ENCODE measurements around the gene ABCB8. TPM values are rescaled to one million over a fixed set of nuclear protein-coding genes. Genes with fewer than 3 reads are reported as not detected.

The ABCB8 gene
- total and polyA plus RNA-seq, 9 of the 15 experiments (the other 6 are each of a cell fraction or from before 2014, with no cell fraction given) = 7.6 to 106 (median 36.3) TPM

- ChIA-PET CTCF (ENCODE audit: low intra/inter-chr PET ratio) (no interaction called here), POLR2A (interaction anchor here (0.8 to 3.2 kb wide), 4 partner anchors 9 to 60 kb away, joined by 4 to 17 read pairs (median 4); partner anchors contain the start of gene FASTK)
- 90% methylated on average over 12 of the region's 15 CpGs for WGBS (ENCODE audit: insufficient coverage, low coverage, missing lambda C conversion rate)
- Histone ChIP-seq H3K9ac (ENCODE audit: insufficient read depth in 1 of 2, low read depth in 2 of 2, low read length in 2 of 2) (peak overlapping the region in 1 of 2 experiments; percentile 18; a peak in 1 of 4 replicates), H3K9me3 (replicated peaks; ENCODE audit: control insufficient read depth, insufficient read depth, low read depth, low read length) (no peaks in the 10 kb centered on the region), H3K9me1 (ENCODE audit: control insufficient read depth, insufficient read depth, low read length) (no peaks in the 10 kb centered on the region), H3K36me3 (ENCODE audit: control insufficient read depth, insufficient read depth, low read length) (peaks cover 96% of the 10 kb centered on the region), H3K4me1 (replicated peaks in 1 of 2; ENCODE audit: control insufficient read depth in 2 of 2, insufficient read depth in 2 of 2, low read length in 2 of 2) (peaks cover 0 to 48% of the 10 kb centered on the region in 2 experiments; a peak in 1 of 5 replicates), H2AFZ (ENCODE audit: low read depth, low read length) (no peak overlapping the region), H3K79me2 (ENCODE audit: control insufficient read depth, insufficient read depth, low read length) (peaks cover 3% of the 10 kb centered on the region; the same call in 1 of the 3 replicates), H3K27me3 (ENCODE audit: control insufficient read depth in 2 of 2, insufficient read depth in 2 of 2, low read length in 2 of 2) (no peaks in the 10 kb centered on the region), H3K4me2 (ENCODE audit: insufficient read depth, low read length) (no peak overlapping the region), H4K20me1 (replicated peaks; ENCODE audit: control insufficient read depth, insufficient read depth, low read length) (no peaks in the 10 kb centered on the region; the same call in 1 of the 2 replicates), H3K27ac (ENCODE audit: extremely low read depth, low read depth, low read length) (no peak overlapping the region), H3K4me3 (no peak overlapping the region)
- DNase-seq (ENCODE audit: extremely low read depth in 1 of 4, low spot score in 3 of 4) (no peak), ATAC-seq (no peak), FAIRE-seq (no peak)
- TF ChIP-seq MBD1 (CRISPR knock-in tag; IDR thresholded peaks at IDR 0.05) = no peak
- TF ChIP-seq NCOR1 (IDR thresholded peaks at IDR 0.05) = no peak
- TF ChIP-seq ZNF232 (CRISPR knock-in tag; IDR thresholded peaks at IDR 0.05) = no peak
- no peak for TF ChIP-seq MED1 (CRISPR knock-in tag; IDR thresholded peaks at IDR 0.05; ENCODE audit: borderline replicate concordance)
- no peak for TF ChIP-seq ZC3H8 (IDR thresholded peaks at IDR 0.05)
- 0 out of 2 replicates have a peak, but pooled peaks have one; percentile 9 for TF ChIP-seq USF1 (CRISPR knock-in tag; IDR thresholded peaks at IDR 0.05)
- intact Hi-C loops (cut with micrococcal nuclease) = no loop called here
- no TSS peak for BruUV-seq (replicated peaks)
- in situ Hi-C loops (cut with MboI) = no loop called here
Observed at GRCh38 chr7:151070574-151070960, 42.3 kb downstream of the ABCB8 start.

All from K562 (cell line).